GM19099 (cell line): Measurements from ENCODE around the gene STX12.

Experiments used
- POLR2A ChIP-seq: IDR thresholded peaks from 3 replicates; pipeline ENCODE4 v1.6.1; 2011; ENCODE audit warnings: low read depth; ENCODE audit not compliant: insufficient read length; ENCODE audit errors: extremely low read depth

Gene STX12

DNA sequence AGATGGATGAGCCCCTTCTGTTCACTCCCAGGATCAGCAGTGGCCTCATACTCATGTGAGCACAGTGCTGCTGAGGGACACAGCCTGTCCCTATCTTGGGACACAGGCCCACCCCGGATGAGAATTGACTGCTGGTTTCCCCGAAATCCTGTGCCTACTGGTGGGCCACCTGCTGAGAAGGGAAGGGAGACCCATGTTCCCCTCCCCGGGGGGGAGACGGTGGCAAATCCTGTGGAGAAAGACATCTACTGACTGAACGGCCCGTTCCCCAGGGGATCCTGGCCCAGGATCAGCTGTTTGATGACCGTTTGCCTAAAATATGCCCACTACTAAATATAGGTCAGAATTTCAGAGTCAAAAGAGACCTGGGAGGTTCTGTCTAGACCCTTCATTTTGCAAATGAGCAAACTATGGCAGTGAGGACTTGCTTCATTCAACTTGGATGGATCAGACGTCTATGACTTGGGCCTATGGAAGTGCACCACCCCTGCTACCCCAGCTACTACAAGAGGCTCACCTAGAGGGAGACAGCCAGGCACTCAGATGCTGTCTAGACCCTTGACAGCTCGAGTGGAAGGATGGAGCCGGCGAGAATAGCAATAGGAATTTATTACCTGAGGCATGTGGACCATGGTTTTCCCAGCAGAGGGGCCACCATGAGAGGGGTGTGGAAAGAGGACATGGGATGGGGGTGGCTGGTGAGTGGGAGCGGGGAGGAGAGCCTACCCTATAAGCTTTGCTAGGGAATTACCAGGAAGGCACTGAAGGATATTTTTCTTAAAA lies 83.7 kb downstream of the STX12 start:
- TF ChIP-seq POLR2A: no peak

DNA sequence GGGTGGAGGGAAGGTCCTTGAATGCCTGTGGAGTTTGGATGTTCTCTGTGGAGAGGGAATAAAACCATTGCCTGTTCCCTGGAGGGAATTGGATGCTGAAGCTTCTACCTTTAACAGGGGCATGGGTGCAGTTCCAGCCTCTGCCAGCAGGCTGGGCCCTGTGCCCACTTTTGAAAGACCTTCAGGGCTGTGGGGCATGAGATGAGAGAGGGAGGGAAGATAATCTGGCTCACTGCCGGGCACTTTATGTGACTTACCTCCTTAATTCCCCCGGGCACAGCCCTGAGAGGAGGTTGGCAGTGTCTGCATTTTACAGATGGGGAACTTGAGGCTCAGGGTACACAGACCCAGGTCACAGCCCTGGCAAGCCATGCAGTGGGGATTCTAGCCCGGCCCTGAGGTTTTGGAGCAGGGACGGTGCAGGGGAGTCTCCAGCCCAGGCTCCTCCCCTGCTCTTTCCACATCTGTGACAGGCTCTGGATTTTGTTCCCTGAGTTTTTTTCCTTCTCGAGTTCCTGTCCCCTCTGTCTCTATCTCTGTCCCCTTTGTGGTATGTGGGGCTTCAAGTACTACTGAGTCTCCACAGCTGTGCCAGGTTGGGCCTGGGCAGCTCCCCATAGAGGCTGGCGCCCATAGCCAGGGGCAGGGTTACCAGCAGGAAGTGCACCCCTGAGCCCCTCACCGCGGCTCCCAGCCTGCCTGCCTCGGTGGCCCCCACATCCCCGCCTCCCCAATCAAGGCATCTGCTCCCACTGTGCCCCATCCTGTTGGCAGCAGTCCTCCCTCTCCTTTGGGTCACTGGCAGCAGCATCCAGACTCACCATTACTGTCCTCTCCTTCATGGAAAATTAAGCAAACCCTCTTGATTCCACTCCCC lies 85.3 kb downstream of the STX12 start:
- no peak for TF ChIP-seq POLR2A

DNA sequence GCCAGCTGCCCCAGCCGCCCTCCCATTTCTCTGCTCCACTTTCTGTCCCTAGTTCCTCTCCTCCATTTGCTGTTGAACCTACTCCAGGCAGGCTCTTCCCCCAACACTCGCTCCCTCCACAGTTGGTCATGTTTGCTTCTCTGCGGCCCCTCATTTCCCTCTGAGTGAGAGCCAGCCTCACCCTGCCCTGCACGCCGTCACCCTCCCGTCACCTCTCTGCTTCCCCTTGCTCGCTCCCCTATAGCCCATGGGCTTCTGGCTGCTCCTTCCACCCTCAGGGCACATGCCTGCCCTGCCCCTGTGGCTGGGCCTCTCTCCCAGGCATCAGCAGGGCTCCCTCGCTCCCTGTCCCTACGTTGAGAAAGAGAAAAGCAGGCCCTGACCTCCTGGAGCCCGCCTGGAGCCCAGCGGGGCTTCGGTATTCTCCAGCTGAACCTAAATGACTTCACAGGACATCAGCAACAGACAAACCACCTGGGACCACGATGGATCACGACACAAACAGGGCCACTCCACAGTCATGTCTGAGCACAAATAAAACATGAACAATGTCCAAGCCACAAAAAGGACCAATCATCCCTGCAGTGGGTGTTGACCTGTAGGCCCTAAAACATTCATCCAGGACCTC lies 86.0 kb downstream of the STX12 start:
- no peak for TF ChIP-seq POLR2A

DNA sequence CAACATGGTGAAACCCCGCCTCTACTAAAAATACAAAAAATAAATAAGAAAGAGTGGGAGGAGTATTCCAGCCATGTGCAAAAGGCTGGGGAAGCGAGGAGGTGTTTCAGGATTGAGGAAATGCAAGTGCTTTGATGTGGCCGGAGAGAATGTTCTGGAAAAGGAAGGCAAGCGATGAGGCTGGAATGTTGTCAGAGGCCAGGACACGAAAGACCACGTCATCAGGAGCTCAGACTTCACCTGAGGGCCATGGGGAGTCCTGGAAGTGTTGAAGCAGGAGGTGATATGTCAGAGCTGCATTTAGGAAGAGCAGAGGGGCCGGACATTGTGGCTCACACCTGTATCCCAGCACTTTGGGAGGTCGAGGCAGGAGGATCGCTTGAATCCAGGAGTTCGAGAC lies 88.4 kb downstream of the STX12 start:
- no peak for TF ChIP-seq POLR2A

DNA sequence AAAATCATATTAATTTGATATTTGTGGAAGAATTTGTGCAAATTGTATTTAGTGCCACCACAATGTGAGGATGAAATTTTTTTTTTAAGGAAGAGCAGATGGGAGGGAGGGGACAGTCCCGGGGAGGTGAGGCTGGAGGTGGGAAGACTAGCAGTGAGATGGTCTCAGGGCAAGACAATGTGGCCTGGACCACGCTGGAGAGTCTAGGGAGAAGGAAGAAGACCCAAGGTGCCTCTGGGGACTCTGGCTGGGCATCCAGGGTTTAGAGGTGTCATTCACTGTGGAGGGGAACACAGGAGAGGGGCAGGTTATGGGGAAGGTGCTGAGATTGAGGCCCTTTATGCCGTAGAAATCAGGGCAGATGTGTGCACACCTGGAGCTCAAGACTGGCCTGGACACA lies 89.0 kb downstream of the STX12 start:
- no peak for TF ChIP-seq POLR2A

DNA sequence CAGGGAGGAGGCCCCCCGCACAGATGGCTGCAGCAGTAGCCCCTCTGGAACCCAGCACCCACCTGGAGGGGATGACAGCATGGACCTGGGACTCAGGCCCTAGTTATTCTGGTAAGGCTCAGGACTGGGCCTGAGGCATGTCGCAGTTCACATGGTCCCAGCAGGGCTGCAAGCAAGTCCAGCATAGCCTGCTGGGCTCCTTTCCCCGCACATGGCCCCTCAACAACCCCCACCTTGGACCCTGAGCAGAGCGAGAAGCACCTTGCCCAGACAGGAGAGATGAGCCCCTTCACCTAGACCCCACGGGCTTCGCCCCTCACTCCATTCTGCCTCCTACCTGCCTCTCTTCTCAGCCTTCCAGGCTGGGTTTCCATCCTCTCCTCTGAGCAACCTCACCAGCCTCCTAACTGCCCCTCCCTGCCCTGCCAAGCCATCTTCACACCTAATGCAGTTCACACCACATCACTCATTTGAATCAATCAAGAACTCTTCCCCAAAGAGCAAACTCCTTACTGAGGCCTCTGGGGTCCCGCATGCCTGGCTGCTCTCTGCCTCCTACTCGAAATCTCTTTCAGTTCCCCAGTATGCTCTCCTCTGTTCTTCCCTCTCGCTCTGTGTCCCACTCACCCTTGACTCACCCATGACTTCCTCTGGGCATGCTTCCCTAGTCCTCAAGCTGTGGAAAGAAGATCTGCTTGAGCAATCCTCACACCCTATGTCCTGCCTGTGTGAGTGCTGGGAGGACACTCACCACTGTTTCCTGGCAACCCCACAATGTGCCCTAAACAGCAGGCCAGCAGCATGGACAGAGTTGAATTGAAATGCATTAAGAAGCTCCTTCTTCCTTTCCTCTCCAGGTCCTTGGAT lies 89.9 kb downstream of the STX12 start:
- no peak for TF ChIP-seq POLR2A

DNA sequence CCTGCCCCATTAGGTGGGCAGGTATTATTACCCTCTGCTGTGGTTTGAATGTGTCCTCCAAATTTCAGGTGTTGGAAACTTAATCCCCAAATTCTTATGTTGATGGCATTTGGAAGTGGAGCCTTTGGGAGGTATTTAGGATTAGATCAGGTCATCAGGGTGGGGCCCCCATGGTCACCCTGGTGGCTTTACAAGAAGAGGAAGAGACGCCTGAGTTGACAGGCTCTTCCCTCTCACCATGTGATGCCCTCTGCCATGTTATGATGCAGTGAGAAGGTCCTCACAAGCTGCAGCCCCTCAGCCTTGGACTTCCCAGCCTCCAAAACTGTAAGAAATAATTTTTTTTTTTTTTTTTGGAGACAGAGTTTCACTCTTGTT lies 90.5 kb downstream of the STX12 start:
- TF ChIP-seq POLR2A: no peak

DNA sequence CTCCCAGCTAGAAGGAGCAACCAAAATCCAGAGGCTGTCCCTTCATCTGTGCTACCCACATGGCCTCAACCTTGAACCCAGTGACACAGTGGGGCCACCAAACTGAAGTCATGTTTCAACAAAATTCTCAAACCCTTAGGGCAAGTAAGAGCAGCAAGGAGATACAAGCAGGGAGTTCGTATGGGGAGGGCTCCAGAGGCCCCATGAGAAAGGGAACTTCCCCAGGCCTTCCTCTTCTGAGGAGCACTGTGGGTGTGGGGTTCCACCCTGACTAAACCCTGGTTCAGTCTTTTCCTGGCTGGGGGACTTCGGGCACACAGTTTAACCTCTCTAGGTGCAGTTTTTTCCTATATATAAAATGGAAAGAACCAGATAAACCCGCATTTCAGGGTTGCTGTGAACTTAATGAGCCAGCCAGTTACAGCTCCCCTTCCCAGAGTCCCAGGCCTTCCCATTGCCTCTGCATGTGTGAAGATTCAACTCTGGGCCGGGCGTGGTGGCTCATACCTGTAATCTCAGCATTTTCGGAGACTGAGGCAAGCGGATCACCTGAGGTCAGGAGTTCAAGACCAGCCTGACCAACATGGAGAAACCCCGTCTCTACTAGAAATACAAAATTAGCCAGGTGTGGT lies 91.4 kb downstream of the STX12 start:
- no peak for TF ChIP-seq POLR2A

DNA sequence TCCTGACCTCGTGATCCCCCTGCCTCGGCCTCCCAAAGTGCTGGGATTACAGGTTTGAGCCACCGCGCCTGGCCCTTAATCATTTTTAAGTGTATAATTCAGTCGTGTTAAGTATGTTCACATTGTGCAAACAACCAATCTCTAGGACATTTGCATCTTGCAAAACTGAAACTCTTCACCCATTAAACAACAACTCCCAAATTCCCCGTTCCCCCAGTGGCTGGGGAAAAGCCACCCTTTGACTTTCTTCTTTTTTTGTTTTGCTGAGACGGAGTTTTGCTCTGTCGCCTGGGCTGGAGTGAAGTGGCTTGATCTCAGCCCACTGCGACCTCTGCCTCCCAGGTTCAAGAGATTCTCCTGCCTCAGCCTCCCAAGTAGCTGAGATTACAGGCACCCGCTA lies 92.8 kb downstream of the STX12 start:
- no peak for TF ChIP-seq POLR2A

DNA sequence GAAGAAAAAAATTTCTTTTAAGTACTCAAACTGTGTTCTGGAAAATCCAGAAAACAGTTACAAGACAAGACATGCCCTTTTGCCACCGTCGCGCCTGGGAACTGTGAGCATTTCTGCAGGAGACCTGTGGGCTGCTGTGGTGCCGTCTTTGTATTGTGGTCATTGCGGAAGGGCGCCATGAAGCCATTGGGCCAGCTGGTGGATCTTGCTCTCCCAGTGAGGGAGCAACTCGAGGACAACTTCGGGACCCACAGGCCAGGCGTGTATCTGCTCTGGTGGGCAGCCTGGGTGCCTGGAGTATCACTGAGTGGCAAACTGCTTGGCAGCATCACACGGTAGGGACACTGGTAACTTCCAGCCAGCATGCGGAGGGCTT lies 95.5 kb downstream of the STX12 start:
- TF ChIP-seq POLR2A: no peak

DNA sequence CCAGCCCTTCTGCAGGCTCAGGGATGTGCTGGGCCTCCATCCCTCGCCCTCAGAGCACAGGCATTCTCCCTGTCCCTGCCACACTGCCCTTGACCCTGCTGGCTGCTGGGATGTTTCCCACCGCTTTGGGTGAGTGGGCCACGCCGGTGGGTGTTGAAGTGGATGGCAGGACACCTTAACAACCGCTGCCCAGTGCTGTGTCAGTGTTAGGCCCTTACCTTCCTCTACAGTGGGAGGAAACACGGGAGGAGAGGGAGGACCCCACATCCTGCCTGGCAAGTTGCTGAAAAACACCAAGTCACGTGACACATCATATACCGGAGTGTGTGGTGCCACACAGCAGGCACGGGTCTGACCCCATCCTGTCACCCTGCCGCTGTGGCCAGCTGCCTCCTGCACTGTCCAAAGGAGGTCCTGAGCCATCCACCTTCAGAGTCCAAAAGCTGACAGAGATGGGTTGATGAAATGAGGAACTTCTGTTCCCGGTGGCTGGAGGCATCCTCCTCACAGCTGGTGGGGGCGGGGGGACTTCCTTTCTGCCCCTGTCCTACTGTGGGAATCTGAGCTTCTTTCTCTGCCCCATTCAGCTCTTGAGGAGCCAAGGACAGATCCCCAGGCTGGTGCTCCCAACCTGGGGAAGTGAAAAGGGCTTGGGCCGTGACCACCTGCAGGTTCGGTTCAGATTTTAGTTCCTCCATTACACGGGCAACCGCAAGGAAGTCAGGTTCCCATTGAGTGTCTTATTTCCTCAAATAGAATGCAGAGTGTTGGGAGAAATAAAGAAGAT lies 96.1 kb downstream of the STX12 start:
- no peak for TF ChIP-seq POLR2A

DNA sequence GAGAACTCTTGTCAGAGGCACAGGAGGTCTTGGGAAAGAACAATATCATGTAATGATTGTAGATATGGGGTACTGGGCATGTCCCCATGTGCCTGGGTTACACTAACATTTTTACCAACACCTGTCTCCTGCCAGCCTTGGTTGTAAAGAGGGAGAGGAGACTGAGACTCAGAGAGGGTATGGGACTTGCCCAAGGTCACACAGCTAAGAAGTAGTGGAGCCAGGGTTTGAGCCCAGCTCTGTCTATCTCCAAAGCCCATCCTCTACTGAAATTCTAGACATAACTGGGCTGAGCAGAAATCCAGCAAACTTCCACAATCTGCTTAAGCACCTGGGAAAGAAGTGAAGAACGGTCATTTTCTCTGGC lies 96.7 kb downstream of the STX12 start:
- TF ChIP-seq POLR2A: no peak

DNA sequence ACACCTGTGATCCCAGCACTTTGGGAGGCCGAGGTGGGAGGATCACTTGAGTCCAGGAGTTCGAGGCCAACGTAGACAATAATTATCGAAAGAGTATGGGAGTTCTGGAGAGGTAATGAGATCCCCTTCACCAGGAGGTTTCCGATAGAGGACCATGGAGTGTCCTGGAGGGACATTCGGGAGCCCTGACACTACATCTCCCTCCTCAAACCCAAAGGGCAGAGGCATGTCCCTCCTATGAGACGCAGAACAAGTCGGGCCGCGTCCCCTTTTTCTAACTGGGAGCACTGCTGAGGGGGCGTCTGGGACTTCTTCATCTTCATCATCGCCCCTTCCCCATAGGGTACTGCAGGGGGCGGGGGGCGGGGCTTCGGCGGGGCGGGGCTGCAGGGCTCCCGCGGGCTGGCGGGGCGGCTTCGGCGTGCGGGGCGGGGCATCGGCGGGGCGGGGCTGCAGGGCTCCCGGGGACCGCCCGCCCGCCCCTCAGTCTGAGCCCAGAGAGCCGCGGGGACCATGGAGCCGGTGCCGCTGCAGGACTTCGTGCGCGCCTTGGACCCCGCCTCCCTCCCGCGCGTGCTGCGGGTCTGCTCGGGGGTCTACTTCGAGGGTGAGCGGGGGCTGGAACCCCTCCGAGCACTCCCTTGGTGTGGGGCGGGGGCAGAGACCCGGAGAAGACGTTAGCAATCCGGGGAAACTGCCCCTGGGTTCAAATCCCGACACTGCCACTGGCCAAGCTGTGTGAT lies 99.2 kb downstream of the STX12 start, which contains the start of gene THEMIS2:
Gene THEMIS2, plus strand, starts transcription at position 486 of the 743 bp plus-strand sequence. Its CDS starts 28 bp downstream, at position 514.
- peak; percentile 87 for TF ChIP-seq POLR2A
